Neural cell (in vitro differentiated cells): ENCODE measurements around the gene IGF1. TPM values are rescaled to one million over a fixed set of nuclear protein-coding genes. Genes with fewer than 3 reads are reported as not detected.

Experiments used
- H2AFZ ChIP-seq: fragments of 200-600, 300-800 bp; sonication (generic), shearing (Covaris generic); 2 replicates; pipeline ENCODE4 v1.6.0; 2014; ENCODE audit warnings: low read depth, mild to moderate bottlenecking, antibody characterized with exemption, low read length, moderate library complexity
- H3F3A ChIP-seq: fragments of 200-600 bp; shearing (Covaris generic); 2 replicates; pipeline ENCODE4 v1.6.1; 2016; ENCODE audit warnings: mild to moderate bottlenecking, moderate library complexity, mixed read lengths, antibody characterized with exemption, low read length; ENCODE audit not compliant: insufficient read depth, poor library complexity, severe bottlenecking
- H3K27ac ChIP-seq: fragments of 200-600, 300-800 bp; sonication (generic), shearing (Covaris generic); 2 replicates; pipeline ENCODE4 v1.5.1; 2014; ENCODE audit warnings: mild to moderate bottlenecking, low read length, moderate library complexity
- H3K27me3 ChIP-seq: fragments of 300-800, 200-600 bp; sonication (generic), shearing (Covaris generic); 2 replicates; pipeline ENCODE4 v1.6.0; 2014; ENCODE audit warnings: mild to moderate bottlenecking, low read depth, low read length, moderate library complexity; ENCODE audit not compliant: insufficient read depth
- H3K36me3 ChIP-seq: fragments of 300-800, 200-600 bp; sonication (generic), shearing (Covaris generic); 2 replicates; pipeline ENCODE4 v1.5.1; 2014; ENCODE audit warnings: mild to moderate bottlenecking, antibody characterized with exemption, low read length, moderate library complexity; ENCODE audit not compliant: insufficient read depth
- H3K4me2 ChIP-seq: fragments of 300-800, 200-600 bp; sonication (generic), shearing (Covaris generic); 2 replicates; pipeline ENCODE4 v1.6.0; 2014; ENCODE audit warnings: mild to moderate bottlenecking, low read length
- H3K4me3 ChIP-seq: fragments of 300-800, 200-600 bp; sonication (generic), shearing (Covaris generic); 2 replicates; pipeline ENCODE4 v1.5.1; 2014; ENCODE audit warnings: mild to moderate bottlenecking, low read length, moderate library complexity
- H3K79me2 ChIP-seq: fragments of 200-600 bp; shearing (Covaris generic); replicated peaks from 2 replicates; pipeline ENCODE4 v1.6.0; 2014; ENCODE audit warnings: mild to moderate bottlenecking, low read length, moderate library complexity; ENCODE audit not compliant: insufficient read depth
- H3K9ac ChIP-seq: fragments of 300-800, 200-600 bp; sonication (generic), shearing (Covaris generic); 2 replicates; pipeline ENCODE4 v1.6.1; 2016; ENCODE audit warnings: mild to moderate bottlenecking, low read length, mixed read lengths
- H3K9me2 ChIP-seq: fragments of 200-600 bp; shearing (Covaris generic); 2 replicates; pipeline ENCODE4 v1.6.1; 2016; ENCODE audit warnings: mild to moderate bottlenecking, low read length, mixed read lengths; ENCODE audit not compliant: insufficient read depth
- H3K9me3 ChIP-seq: fragments of 200-600, 300-800 bp; sonication (generic), shearing (Covaris generic); 2 replicates; pipeline ENCODE4 v1.6.1; 2016; ENCODE audit warnings: mild to moderate bottlenecking, mixed run types, low read length, moderate library complexity, mixed read lengths
- H4K20me1 ChIP-seq: fragments of 200-600 bp; shearing (Covaris generic); 2 replicates; pipeline ENCODE4 v1.6.1; 2016; ENCODE audit warnings: mild to moderate bottlenecking, mixed run types; ENCODE audit not compliant: insufficient read depth
- CTCF ChIP-seq: fragments of 450-650 bp; IDR thresholded peaks from 2 replicates; pipeline ENCODE4 v1.5.1; 2014; ENCODE audit warnings: antibody characterized with exemption, mild to moderate bottlenecking, moderate library complexity; ENCODE audit not compliant: poor library complexity, severe bottlenecking
- EP300 ChIP-seq: fragments of 450-650 bp; conservative IDR thresholded peaks from 2 replicates; pipeline ENCODE4 v1.6.1; 2014; ENCODE audit warnings: antibody characterized with exemption, mild to moderate bottlenecking, moderate library complexity; ENCODE audit not compliant: poor library complexity, severe bottlenecking
- EZH2 ChIP-seq: fragments of 200-600, 300-800 bp; shearing (Covaris generic), sonication (generic); IDR thresholded peaks from 2 replicates; pipeline ENCODE4 v1.6.1; 2014; ENCODE audit warnings: antibody characterized with exemption, low read length, borderline replicate concordance, mild to moderate bottlenecking; ENCODE audit not compliant: insufficient read depth, poor library complexity, severe bottlenecking
- MXI1 ChIP-seq: fragments of 450-650 bp; conservative IDR thresholded peaks from 2 replicates; pipeline ENCODE4 v1.6.1; 2014; ENCODE audit warnings: antibody characterized with exemption, mild to moderate bottlenecking; ENCODE audit not compliant: poor library complexity, severe bottlenecking
- POLR2AphosphoS5 ChIP-seq: IDR thresholded peaks from 2 replicates; pipeline ENCODE4 v1.6.1; 2012
- RAD21 ChIP-seq: fragments of 450-650 bp; conservative IDR thresholded peaks from 2 replicates; pipeline ENCODE4 v1.6.1; 2014; ENCODE audit warnings: antibody characterized with exemption, mild to moderate bottlenecking, moderate library complexity
- SMC3 ChIP-seq: fragments of 450-650 bp; conservative IDR thresholded peaks from 2 replicates; pipeline ENCODE4 v1.6.1; 2014; ENCODE audit warnings: antibody characterized with exemption, mild to moderate bottlenecking, moderate library complexity; ENCODE audit not compliant: poor library complexity
- TAF1 ChIP-seq: IDR thresholded peaks from 2 replicates; pipeline ENCODE4 v1.6.1; 2012; ENCODE audit warnings: low read depth
- polyA plus RNA-seq: library from polyadenylated mRNA; depleted of rRNA; stranded (reverse); fragments of >200 nt; gene quantifications from 2 replicates; pipeline ENCODE4 v1.2.3, GENCODE V29; 2014
- TF ChIP-seq, protein P1 (sequence below): IDR thresholded peaks from 2 replicates; pipeline ENCODE4 v1.6.1; 2012; ENCODE audit warnings: borderline replicate concordance

Gene IGF1
- polyA plus RNA-seq, 1 donor from 2014 or later, result not detected

DNA sequence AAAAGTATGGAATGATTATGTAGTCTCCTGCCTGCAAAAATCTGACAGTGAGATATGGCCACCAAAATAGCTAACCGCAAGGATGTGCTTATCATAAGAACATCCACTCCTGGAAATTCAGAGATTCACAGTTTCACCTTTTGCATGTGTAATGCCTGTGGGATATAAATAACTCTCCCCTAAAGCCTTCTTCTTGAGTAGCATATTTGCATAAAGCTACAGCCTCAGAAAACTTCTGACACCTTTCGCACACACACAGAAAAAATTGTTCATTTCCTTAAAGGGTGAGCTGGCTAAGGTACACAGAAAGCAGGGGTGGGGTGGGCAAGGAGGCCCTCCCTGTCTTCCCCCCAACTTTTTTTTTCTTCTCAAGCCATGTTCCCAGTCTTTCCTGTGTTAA, 3.1 kb upstream of the IGF1 start:
- Histone ChIP-seq H2AFZ (no peak overlapping the region), H3K9me3 (no peaks in the 10 kb centered on the region), H3K9ac (no peak overlapping the region), H3K4me2 (no peak overlapping the region), H3K4me3 (no peak overlapping the region), H3K36me3 (no peaks in the 10 kb centered on the region), H3K27me3 (no peaks in the 10 kb centered on the region), H3K79me2 (no peaks in the 10 kb centered on the region), H3F3A (no peaks in the 10 kb centered on the region), H4K20me1 (no peaks in the 10 kb centered on the region), H3K27ac (no peak overlapping the region), H3K9me2 (no peaks in the 10 kb centered on the region)
- TF ChIP-seq POLR2AphosphoS5, result no peak

DNA sequence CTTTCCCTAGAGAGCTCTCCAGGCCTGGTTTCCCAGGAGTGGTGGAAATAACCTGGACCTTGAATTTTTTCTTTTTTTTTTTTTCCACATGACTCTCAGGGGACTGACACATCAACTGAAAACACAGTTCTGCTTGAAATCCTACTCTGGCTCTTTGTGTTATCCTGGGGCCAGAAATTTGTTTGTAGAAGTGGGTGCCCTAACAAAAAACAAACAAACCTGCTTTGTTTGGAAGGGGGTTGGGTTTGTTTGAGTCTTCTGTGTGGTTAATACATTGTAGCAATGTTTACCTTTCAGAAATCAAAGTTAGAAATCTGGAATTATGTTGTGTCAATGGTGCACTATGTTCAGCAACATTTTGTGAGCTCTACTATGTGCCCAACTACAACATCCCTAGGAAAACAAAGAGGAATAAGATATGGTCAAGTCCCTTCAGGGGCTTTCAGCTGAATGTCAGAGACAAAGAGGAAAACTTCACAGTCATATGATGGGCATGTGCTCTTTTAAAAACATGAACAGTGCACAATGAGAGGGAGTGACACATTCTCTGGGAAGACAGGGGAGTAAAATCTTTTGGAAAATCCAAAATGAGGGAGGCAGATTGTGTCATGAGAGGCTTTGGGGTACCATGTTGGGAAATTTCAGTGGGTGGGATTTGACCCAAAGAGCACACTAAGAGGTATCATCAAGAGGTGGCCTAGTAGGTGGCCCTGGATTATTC, 1.5 kb upstream of the IGF1 start:
- no peak overlapping the region for H3K9ac ChIP-seq
- no peaks in the 10 kb centered on the region for H3K9me2 ChIP-seq
- H3K4me2 ChIP-seq, result no peak overlapping the region
- no peak overlapping the region for H2AFZ ChIP-seq
- H3K9me3 ChIP-seq, result no peaks in the 10 kb centered on the region
- H3K36me3 ChIP-seq, result no peaks in the 10 kb centered on the region
- no peak overlapping the region for H3K27ac ChIP-seq
- TF ChIP-seq EZH2 (no peak), SMC3 (no peak), MXI1 (no peak), POLR2AphosphoS5 (no peak), TAF1 (no peak), RAD21 (no peak), CTCF (no peak), EP300 (no peak)
- TF ChIP-seq, protein P1, sequence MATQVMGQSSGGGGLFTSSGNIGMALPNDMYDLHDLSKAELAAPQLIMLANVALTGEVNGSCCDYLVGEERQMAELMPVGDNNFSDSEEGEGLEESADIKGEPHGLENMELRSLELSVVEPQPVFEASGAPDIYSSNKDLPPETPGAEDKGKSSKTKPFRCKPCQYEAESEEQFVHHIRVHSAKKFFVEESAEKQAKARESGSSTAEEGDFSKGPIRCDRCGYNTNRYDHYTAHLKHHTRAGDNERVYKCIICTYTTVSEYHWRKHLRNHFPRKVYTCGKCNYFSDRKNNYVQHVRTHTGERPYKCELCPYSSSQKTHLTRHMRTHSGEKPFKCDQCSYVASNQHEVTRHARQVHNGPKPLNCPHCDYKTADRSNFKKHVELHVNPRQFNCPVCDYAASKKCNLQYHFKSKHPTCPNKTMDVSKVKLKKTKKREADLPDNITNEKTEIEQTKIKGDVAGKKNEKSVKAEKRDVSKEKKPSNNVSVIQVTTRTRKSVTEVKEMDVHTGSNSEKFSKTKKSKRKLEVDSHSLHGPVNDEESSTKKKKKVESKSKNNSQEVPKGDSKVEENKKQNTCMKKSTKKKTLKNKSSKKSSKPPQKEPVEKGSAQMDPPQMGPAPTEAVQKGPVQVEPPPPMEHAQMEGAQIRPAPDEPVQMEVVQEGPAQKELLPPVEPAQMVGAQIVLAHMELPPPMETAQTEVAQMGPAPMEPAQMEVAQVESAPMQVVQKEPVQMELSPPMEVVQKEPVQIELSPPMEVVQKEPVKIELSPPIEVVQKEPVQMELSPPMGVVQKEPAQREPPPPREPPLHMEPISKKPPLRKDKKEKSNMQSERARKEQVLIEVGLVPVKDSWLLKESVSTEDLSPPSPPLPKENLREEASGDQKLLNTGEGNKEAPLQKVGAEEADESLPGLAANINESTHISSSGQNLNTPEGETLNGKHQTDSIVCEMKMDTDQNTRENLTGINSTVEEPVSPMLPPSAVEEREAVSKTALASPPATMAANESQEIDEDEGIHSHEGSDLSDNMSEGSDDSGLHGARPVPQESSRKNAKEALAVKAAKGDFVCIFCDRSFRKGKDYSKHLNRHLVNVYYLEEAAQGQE, result no peak
- no peaks in the 10 kb centered on the region for H3F3A ChIP-seq
- H3K79me2 ChIP-seq, result no peaks in the 10 kb centered on the region
- no peak overlapping the region for H3K4me3 ChIP-seq
- no peaks in the 10 kb centered on the region for H4K20me1 ChIP-seq
- no peaks in the 10 kb centered on the region for H3K27me3 ChIP-seq

DNA sequence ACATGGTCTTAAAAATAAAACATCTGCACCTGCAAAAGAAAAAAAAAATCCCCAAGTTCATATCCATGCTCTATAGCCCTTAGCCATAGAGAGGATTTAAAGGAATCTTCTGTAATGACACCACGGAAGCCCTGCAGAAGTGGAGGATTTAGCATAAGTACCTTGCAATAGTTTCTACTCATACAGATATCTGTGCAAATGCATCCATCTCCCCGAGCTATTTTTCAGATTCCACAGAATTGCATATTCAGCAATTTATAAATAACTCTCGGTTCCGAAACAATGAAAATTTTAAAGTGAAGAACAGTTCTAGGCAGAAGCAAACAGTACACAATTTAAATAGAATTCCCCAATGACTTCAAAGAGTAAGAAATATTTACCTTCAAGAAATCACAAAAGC, 424 bp downstream of the IGF1 start:
- H3K9me2 ChIP-seq, result no peaks in the 10 kb centered on the region
- no peak overlapping the region for H2AFZ ChIP-seq
- H3K4me3 ChIP-seq, result no peak overlapping the region
- H3K79me2 ChIP-seq, result no peaks in the 10 kb centered on the region
- H3K9me3 ChIP-seq, result no peaks in the 10 kb centered on the region
- H3F3A ChIP-seq, result no peaks in the 10 kb centered on the region
- no peaks in the 10 kb centered on the region for H4K20me1 ChIP-seq
- H3K36me3 ChIP-seq, result no peaks in the 10 kb centered on the region
- no peak overlapping the region for H3K4me2 ChIP-seq
- TF ChIP-seq EP300 (no peak), MXI1 (no peak), RAD21 (no peak), SMC3 (no peak), TAF1 (no peak), CTCF (no peak), POLR2AphosphoS5 (no peak), EZH2 (no peak)
- TF ChIP-seq, protein P1, result no peak
- H3K27ac ChIP-seq, result no peak overlapping the region
- no peaks in the 10 kb centered on the region for H3K27me3 ChIP-seq
- H3K9ac ChIP-seq, result no peak overlapping the region
